Mesenchymal stem cell (in vitro differentiated cells and primary cell): ENCODE measurements around the gene KRT8.
A peak's percentile ranks its signal among the peaks of the same experiment; 100 is the strongest.

ENCODE experiments used
- DNase-seq: peaks from one replicate; pipeline ENCODE4 v3.0.0-alpha.2; 2013
- H2AFZ ChIP-seq: one replicate; pipeline ENCODE4 v1.6.1; 2013; ENCODE audit warnings: low read depth, mild to moderate bottlenecking, control low read depth, inconsistent platforms, low read length, moderate library complexity
- H2AK5ac ChIP-seq: 2 replicates; pipeline ENCODE4 v1.6.1; 2013; ENCODE audit warnings: low read length, moderate library complexity, mild to moderate bottlenecking, inconsistent platforms; ENCODE audit not compliant: severe bottlenecking
- H2BK120ac ChIP-seq: one replicate; pipeline ENCODE4 v1.6.1; 2013; ENCODE audit warnings: low read depth, mild to moderate bottlenecking, inconsistent platforms, low read length, moderate library complexity
- H2BK12ac ChIP-seq, 2 experiments: one replicate each; pipeline ENCODE4 v1.6.1; 2013; ENCODE audit warnings: inconsistent platforms in 2 of 2, low read length in 2 of 2, mild to moderate bottlenecking in 2 of 2, moderate library complexity in 2 of 2, control low read depth in 1 of 2
- H2BK15ac ChIP-seq: one replicate; pipeline ENCODE4 v1.6.1; 2013; ENCODE audit warnings: mild to moderate bottlenecking, low read depth, inconsistent platforms; ENCODE audit not compliant: poor library complexity, severe bottlenecking
- H2BK5ac ChIP-seq: 2 replicates; pipeline ENCODE4 v1.6.1; 2013; ENCODE audit warnings: low read depth, mild to moderate bottlenecking, low read length, control low read depth, inconsistent platforms; ENCODE audit not compliant: poor library complexity, severe bottlenecking
- H3K14ac ChIP-seq, 2 experiments: one replicate each; pipeline ENCODE4 v1.6.1; 2013; ENCODE audit warnings: inconsistent platforms in 2 of 2, low read length in 2 of 2, control low read depth in 1 of 2, mild to moderate bottlenecking in 1 of 2, moderate library complexity in 1 of 2
- H3K18ac ChIP-seq, 2 experiments: one replicate each; pipeline ENCODE4 v1.6.1; 2013; ENCODE audit warnings: inconsistent platforms in 2 of 2, low read length in 2 of 2, control low read depth in 1 of 2, low read depth in 1 of 2, mild to moderate bottlenecking in 1 of 2
- H3K23ac ChIP-seq, 2 experiments: one replicate each; pipeline ENCODE4 v1.6.1; 2013; ENCODE audit warnings: inconsistent platforms in 2 of 2, low read length in 2 of 2, mild to moderate bottlenecking in 2 of 2, moderate library complexity in 2 of 2, control low read depth in 1 of 2
- H3K27ac ChIP-seq: 2 replicates; pipeline ENCODE4 v1.5.1; 2013; ENCODE audit warnings: mild to moderate bottlenecking, moderate library complexity, low read length, control low read depth, inconsistent platforms; ENCODE audit not compliant: poor library complexity, severe bottlenecking
- H3K27me3 ChIP-seq, 2 experiments: 2 replicates each; pipeline versions ENCODE4 v1.6.1 to v1.7.0; 2013; ENCODE audit warnings: low read length in 2 of 2, mild to moderate bottlenecking in 2 of 2, moderate library complexity in 2 of 2, control low read depth in 1 of 2, inconsistent platforms in 1 of 2; ENCODE audit not compliant: control insufficient read depth in 1 of 2, insufficient read depth in 1 of 2
- H3K36me3 ChIP-seq, 2 experiments: 2 replicates each; pipeline versions ENCODE4 v1.6.1 to v1.7.0; 2013; ENCODE audit warnings: low read length in 2 of 2, control low read depth in 1 of 2, inconsistent platforms in 1 of 2, low read depth in 1 of 2, mild to moderate bottlenecking in 1 of 2; ENCODE audit not compliant: insufficient read depth in 2 of 2, control insufficient read depth in 1 of 2
- H3K4ac ChIP-seq, 2 experiments: one replicate each; pipeline ENCODE4 v1.6.1; 2013; ENCODE audit warnings: inconsistent platforms in 2 of 2, low read length in 2 of 2, mild to moderate bottlenecking in 2 of 2, moderate library complexity in 2 of 2, control low read depth in 1 of 2, low read depth in 1 of 2
- H3K4me1 ChIP-seq: 2 replicates; pipeline ENCODE4 v1.6.1; 2013; ENCODE audit warnings: low read depth, low read length, control low read depth; ENCODE audit not compliant: control insufficient read depth, insufficient read depth
- H3K4me2 ChIP-seq: 2 replicates; pipeline ENCODE4 v1.6.1; 2013; ENCODE audit warnings: low read length, mild to moderate bottlenecking, inconsistent platforms; ENCODE audit not compliant: poor library complexity, severe bottlenecking
- H3K4me3 ChIP-seq, 2 experiments: 2 replicates each; pipeline versions ENCODE4 v1.5.1 to v1.7.0; 2013; ENCODE audit warnings: low read length in 2 of 2, mild to moderate bottlenecking in 2 of 2, control low read depth in 1 of 2, low read depth in 1 of 2; ENCODE audit not compliant: insufficient read depth in 1 of 2
- H3K79me1 ChIP-seq: replicated peaks from 2 replicates; pipeline ENCODE4 v1.6.1; 2013; ENCODE audit warnings: mild to moderate bottlenecking, control low read depth, low read length, inconsistent platforms; ENCODE audit not compliant: poor library complexity, severe bottlenecking
- H3K9ac ChIP-seq: 2 replicates; pipeline ENCODE4 v1.7.0; 2013; ENCODE audit warnings: mild to moderate bottlenecking, low read length, moderate library complexity
- H3K9me3 ChIP-seq: 2 replicates; pipeline ENCODE4 v1.7.0; 2013; ENCODE audit warnings: mild to moderate bottlenecking, low read length; ENCODE audit not compliant: control insufficient read depth
- H4K8ac ChIP-seq: one replicate; pipeline ENCODE4 v1.6.1; 2013; ENCODE audit warnings: inconsistent platforms, mild to moderate bottlenecking, low read length, moderate library complexity
- H4K91ac ChIP-seq: one replicate; pipeline ENCODE4 v1.6.1; 2013; ENCODE audit warnings: mild to moderate bottlenecking, low read length, inconsistent platforms
- WGBS: methylation state at CpG from one replicate; pipeline ENCODE4 v1.1.7; 2013; ENCODE audit warnings: mixed read lengths; 5-methylcytosine and 5-hydroxymethylcytosine counted together

KRT8 gene

GRCh38 chr12:52951640-52952039 is 46.8 kb upstream of the KRT8 start:
- no peak overlapping the region for H2AK5ac ChIP-seq
- no peak overlapping the region for H3K27ac ChIP-seq
- WGBS, result 87% methylated on average over 6 of the region's 6 CpGs
- no peak overlapping the region for H2BK120ac ChIP-seq
- H3K9me3 ChIP-seq, result no peaks in the 10 kb centered on the region
- no peak overlapping the region for H3K9ac ChIP-seq
- H3K27me3 ChIP-seq, result peaks cover 0 to 37% of the 10 kb centered on the region in 2 experiments
- H4K91ac ChIP-seq, result peak overlapping the region; percentile 62
- H3K4ac ChIP-seq, result no peak overlapping the region
- no peak overlapping the region for H2BK15ac ChIP-seq
- peaks cover 0 to 33% of the 10 kb centered on the region in 2 experiments for H3K36me3 ChIP-seq
- no peak overlapping the region for H3K14ac ChIP-seq
- no peak overlapping the region for H3K4me3 ChIP-seq
- no peak for DNase-seq
- H3K18ac ChIP-seq, result peak overlapping the region in 1 of 2 experiments; percentile 55
- H3K23ac ChIP-seq, result peak overlapping the region in 1 of 2 experiments; percentile 79
- no peak overlapping the region for H2BK5ac ChIP-seq
- H4K8ac ChIP-seq, result no peak overlapping the region
- H2BK12ac ChIP-seq, result no peak overlapping the region
- H3K79me1 ChIP-seq, result peaks cover 8% of the 10 kb centered on the region
- H3K4me2 ChIP-seq, result no peak overlapping the region
- no peak overlapping the region for H2AFZ ChIP-seq
- H3K4me1 ChIP-seq, result peaks cover 37% of the 10 kb centered on the region

- Histone ChIP-seq H3K18ac (no peak overlapping the region), H2BK5ac (no peak overlapping the region), H3K4me1 (peaks cover 36% of the 10 kb centered on the region), H3K9ac (no peak overlapping the region), H3K27me3 (peaks cover 0 to 42% of the 10 kb centered on the region in 2 experiments), H2BK15ac (no peak overlapping the region), H2BK12ac (no peak overlapping the region), H3K4me3 (no peak overlapping the region), H2AFZ (no peak overlapping the region), H3K36me3 (peaks cover 0 to 33% of the 10 kb centered on the region in 2 experiments), H4K91ac (no peak overlapping the region), H3K4ac (no peak overlapping the region), H2BK120ac (no peak overlapping the region), H3K79me1 (peaks cover 8% of the 10 kb centered on the region), H4K8ac (no peak overlapping the region), H3K23ac (no peak overlapping the region), H3K27ac (no peak overlapping the region), H3K9me3 (no peaks in the 10 kb centered on the region), H3K14ac (no peak overlapping the region), H2AK5ac (no peak overlapping the region), H3K4me2 (no peak overlapping the region)
- WGBS, result 96% methylated on average over 1 of the region's 1 CpG
- DNase-seq, result no peak
These were observed 46.2 kb upstream of the KRT8 start for GRCh38 chr12:52951126-52951525.

- H3K27me3 ChIP-seq, result peaks cover 0 to 47% of the 10 kb centered on the region in 2 experiments
- H2BK5ac ChIP-seq, result no peak overlapping the region
- H3K9me3 ChIP-seq, result no peaks in the 10 kb centered on the region
- peak overlapping the region; percentile 57 for H2AK5ac ChIP-seq
- peak overlapping the region; percentile 61 for H4K8ac ChIP-seq
- no peak overlapping the region for H3K18ac ChIP-seq
- H3K27ac ChIP-seq, result peak overlapping the region; percentile 13
- H2AFZ ChIP-seq, result no peak overlapping the region
- H2BK15ac ChIP-seq, result peak overlapping the region; percentile 13
- H3K9ac ChIP-seq, result no peak overlapping the region
- peaks cover 40% of the 10 kb centered on the region for H3K4me1 ChIP-seq
- no peak for DNase-seq
- peaks cover 8% of the 10 kb centered on the region for H3K79me1 ChIP-seq
- peak overlapping the region in 1 of 2 experiments; percentile 38 for H2BK12ac ChIP-seq
- WGBS, result 72% methylated on average over 6 of the region's 7 CpGs
- H4K91ac ChIP-seq, result no peak overlapping the region
- H3K4me3 ChIP-seq, result peak overlapping the region in 1 of 2 experiments; percentile 58
- H3K4ac ChIP-seq, result peak overlapping the region; percentile 75
- H3K36me3 ChIP-seq, result peaks cover 0 to 33% of the 10 kb centered on the region in 2 experiments
- H3K14ac ChIP-seq, result no peak overlapping the region
- H2BK120ac ChIP-seq, result no peak overlapping the region
- no peak overlapping the region for H3K23ac ChIP-seq
- H3K4me2 ChIP-seq, result peak overlapping the region; percentile 82
These were observed 45.7 kb upstream of the KRT8 start for GRCh38 chr12:52950553-52950952.

- Histone ChIP-seq H3K4me1 (peaks cover 48% of the 10 kb centered on the region), H4K91ac (peak overlapping the region; percentile 94), H3K4ac (peak overlapping the region; percentile 75 to 97), H3K23ac (no peak overlapping the region), H3K4me3 (peak overlapping the region; percentile 43 to 75), H2AK5ac (peak overlapping the region; percentile 86), H2AFZ (no peak overlapping the region), H2BK5ac (peak overlapping the region; percentile 32), H3K4me2 (peak overlapping the region; percentile 82), H3K14ac (peak overlapping the region in 1 of 2 experiments; percentile 97), H3K27me3 (peaks cover 0 to 56% of the 10 kb centered on the region in 2 experiments), H2BK15ac (peak overlapping the region; percentile 96), H4K8ac (peak overlapping the region; percentile 91), H3K79me1 (peaks cover 12% of the 10 kb centered on the region), H3K9ac (no peak overlapping the region), H3K27ac (peak overlapping the region; percentile 96), H3K36me3 (peaks cover 0 to 33% of the 10 kb centered on the region in 2 experiments), H2BK12ac (peak overlapping the region; percentile 49 to 84), H2BK120ac (peak overlapping the region; percentile 54), H3K9me3 (no peaks in the 10 kb centered on the region), H3K18ac (peak overlapping the region; percentile 97 to 99)
- WGBS, result under 1% methylated on average over 9 of the region's 13 CpGs
- peak; percentile 97 for DNase-seq
These were observed 44.8 kb upstream of the KRT8 start for GRCh38 chr12:52949413-52950331.
